ENCODE measurements around the gene PTBP1.

DNA sequence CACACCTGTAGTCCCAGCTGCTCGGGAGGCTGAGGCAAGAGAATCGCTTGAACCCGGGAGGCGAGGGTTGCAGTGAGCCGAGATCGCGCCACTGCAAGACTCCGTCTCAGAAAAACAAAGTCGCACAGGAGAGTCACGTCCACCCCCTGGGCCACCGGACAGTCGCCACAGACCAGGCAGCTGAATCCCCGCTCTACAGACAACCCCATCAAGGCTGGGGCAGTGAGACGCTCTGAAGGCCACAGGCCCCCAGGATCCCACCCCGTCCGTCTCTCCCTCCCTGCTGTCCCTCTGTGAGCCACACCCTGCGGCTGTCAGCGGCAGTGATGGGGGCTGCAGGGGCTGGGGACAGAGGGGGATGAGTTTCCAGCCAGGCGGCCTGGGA, 15.5 kb upstream of the PTBP1 start:
- TF ChIP-seq CREB1 (CRISPR knock-in tag; IDR thresholded peaks at IDR 0.05; ENCODE audit: low read depth) (no peak), CTCF (conservative IDR thresholded peaks at IDR 0.05; ENCODE audit: low read depth in 2 of 2) (no peak)
